Pancreas (tissue), 10 donors: ENCODE measurements around the gene RAI14. TPM values are rescaled to one million over a fixed set of nuclear protein-coding genes. Genes with fewer than 3 reads are reported as not detected.
A peak's percentile ranks its signal among the peaks of the same experiment; 100 is the strongest.
"Not testable (repeated sequence)": the region's sequence is repeated elsewhere in the genome, so short reads cannot be mapped to it uniquely, and the experiment has no call there.

Source experiments
- ATAC-seq, 4 donors: fragments of 200-7000 bp; cut with Tn5 transposase; one replicate each; pipeline versions ENCODE4 v1.8.0 to v1.9.1; 2020; ENCODE audit warnings: mild to moderate bottlenecking in 4 of 4, moderate library complexity in 4 of 4
- DNase-seq, 6 donors: peaks; one replicate each; pipeline ENCODE4 v3.0.0-alpha.2; 2020
- FAIRE-seq: peaks from 2 replicates; lab custom pipeline; 2012; peaks lifted over from hg19 to GRCh38; lab: Jason Lieb, UNC
- H3K27ac ChIP-seq, 4 donors: fragments of 200-600 bp; sonication (generic); 1 replicate in 3 of 4; 2 replicates in 1 of 4; pipeline versions ENCODE4 v1.5.0 to v1.8.0; 2020
- H3K27me3 ChIP-seq, 4 donors: fragments of 200-600 bp; one replicate each; pipeline ENCODE4 v1.8.0; 2021
- H3K36me3 ChIP-seq, 3 donors: fragments of 200-600 bp; sonication (generic) in 1 of 3; one replicate each; pipeline versions ENCODE4 v1.5.0 to v1.8.0; 2020 to 2021
- H3K4me1 ChIP-seq, 3 donors: fragments of 200-600 bp; one replicate each; pipeline ENCODE4 v1.8.0; 2021
- H3K4me3 ChIP-seq, 4 donors: fragments of 200-600 bp; sonication (generic) in 2 of 4; one replicate each; pipeline versions ENCODE4 v1.5.0 to v1.8.0; 2020 to 2021
- H3K9me3 ChIP-seq, 4 donors: fragments of 200-600 bp; one replicate each; pipeline ENCODE4 v1.8.0; 2021
- WGBS, 2 donors: extraction: QIAGEN DNeasy Blood & Tissue Kit; methylation state at CpG; one replicate each; pipeline ENCODE4 v1.1.7; 2013; 5-methylcytosine and 5-hydroxymethylcytosine counted together
- intact Hi-C, 3 donors: fragments of 100-400 bp; cut with DNase I; formaldehyde crosslinking; loops; one replicate each; pipeline versions ENCODE4 v1.11.1 to v1.14.2; 2022
- polyA plus RNA-seq, 2 donors: library from polyadenylated mRNA; stranded (reverse); fragments of 200-250 nt; gene quantifications; one replicate each; pipeline ENCODE4 v1.2.3, GENCODE V29; 2013
- total RNA-seq, 6 donors: library from RNA; stranded (reverse); fragmentation: NEBNext Ultra II Directional in 4 of 6; extraction: Animal tissue kit (Norgen Biotek cat#: 25700) in 4 of 6; gene quantifications; one replicate each; pipeline versions ENCODE4 v1.2.1 to v1.2.4, GENCODE V29; 2021 to 2023
- TF ChIP-seq, protein P1 (sequence below), 4 donors: fragments of 200-600 bp; sonication (generic) in 3 of 4; IDR thresholded peaks; one replicate each; pipeline versions ENCODE4 v1.5.0 to v1.8.0; 2021; ENCODE audit warnings: antibody characterized with exemption in 4 of 4
- donor health status: healthy with polysubstance abuse.
- donor health status: DM: no; HTN: no; CAD: no; lungs with moderate emphysema.
- donor health status: DM: no; HTN: no; CAD: no.
- donor health status: control.
- donor health status: control.
- donor health status: Bipolar disorder and iron deficiency.
- donor health status: DM: yes; HTN: yes; CAD: no.
- donor health status: DM: no; HTN: no; CAD: no.
- donor health status: DM: no; HTN: no; CAD: no.
- donor health status: DM: yes; HTN: yes; CAD: no.

Gene RAI14
- total and polyA plus RNA-seq, 8 donors = 5.4 to 25.1 (median 14.9) TPM

DNA sequence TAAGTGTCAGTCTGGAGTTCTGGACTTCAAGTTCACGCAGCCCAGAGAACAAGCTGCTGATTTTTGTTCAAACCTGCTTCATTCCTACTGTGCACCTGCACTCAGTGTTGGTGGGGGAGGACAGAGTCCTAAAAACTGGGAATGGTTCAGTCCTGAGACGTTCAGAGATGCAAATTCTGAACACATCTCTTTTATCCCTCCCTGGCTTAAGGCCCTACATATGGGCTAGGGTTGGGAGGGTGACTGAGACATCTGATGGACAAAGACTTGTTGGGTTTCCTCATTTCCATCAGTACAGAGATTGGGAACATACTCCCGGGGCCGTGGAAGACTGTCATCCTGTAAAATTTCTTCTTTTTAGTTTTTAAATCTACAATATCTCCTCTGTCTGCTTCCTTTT is 99.8 kb downstream of the RAI14 start:
- Histone ChIP-seq H3K27ac (no peak overlapping the region), H3K4me1 (peaks cover 0 to 6% (median 6%) of the 10 kb centered on the region in 3 donors), H3K27me3 (no peaks in the 10 kb centered on the region), H3K4me3 (no peak overlapping the region), H3K36me3 (peaks cover 0 to 5% (median 0%) of the 10 kb centered on the region in 3 donors), H3K9me3 (no peaks in the 10 kb centered on the region)
- FAIRE-seq = no peak
- WGBS, 2 donors = 88 to 95% methylated on average over 4 of the region's 4 CpGs
- no peak for DNase-seq
- intact Hi-C loops = no loop called here
- no peak for ATAC-seq
- TF ChIP-seq, protein P1, sequence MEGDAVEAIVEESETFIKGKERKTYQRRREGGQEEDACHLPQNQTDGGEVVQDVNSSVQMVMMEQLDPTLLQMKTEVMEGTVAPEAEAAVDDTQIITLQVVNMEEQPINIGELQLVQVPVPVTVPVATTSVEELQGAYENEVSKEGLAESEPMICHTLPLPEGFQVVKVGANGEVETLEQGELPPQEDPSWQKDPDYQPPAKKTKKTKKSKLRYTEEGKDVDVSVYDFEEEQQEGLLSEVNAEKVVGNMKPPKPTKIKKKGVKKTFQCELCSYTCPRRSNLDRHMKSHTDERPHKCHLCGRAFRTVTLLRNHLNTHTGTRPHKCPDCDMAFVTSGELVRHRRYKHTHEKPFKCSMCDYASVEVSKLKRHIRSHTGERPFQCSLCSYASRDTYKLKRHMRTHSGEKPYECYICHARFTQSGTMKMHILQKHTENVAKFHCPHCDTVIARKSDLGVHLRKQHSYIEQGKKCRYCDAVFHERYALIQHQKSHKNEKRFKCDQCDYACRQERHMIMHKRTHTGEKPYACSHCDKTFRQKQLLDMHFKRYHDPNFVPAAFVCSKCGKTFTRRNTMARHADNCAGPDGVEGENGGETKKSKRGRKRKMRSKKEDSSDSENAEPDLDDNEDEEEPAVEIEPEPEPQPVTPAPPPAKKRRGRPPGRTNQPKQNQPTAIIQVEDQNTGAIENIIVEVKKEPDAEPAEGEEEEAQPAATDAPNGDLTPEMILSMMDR (IDR thresholded peaks at IDR 0.05) = no peak

DNA sequence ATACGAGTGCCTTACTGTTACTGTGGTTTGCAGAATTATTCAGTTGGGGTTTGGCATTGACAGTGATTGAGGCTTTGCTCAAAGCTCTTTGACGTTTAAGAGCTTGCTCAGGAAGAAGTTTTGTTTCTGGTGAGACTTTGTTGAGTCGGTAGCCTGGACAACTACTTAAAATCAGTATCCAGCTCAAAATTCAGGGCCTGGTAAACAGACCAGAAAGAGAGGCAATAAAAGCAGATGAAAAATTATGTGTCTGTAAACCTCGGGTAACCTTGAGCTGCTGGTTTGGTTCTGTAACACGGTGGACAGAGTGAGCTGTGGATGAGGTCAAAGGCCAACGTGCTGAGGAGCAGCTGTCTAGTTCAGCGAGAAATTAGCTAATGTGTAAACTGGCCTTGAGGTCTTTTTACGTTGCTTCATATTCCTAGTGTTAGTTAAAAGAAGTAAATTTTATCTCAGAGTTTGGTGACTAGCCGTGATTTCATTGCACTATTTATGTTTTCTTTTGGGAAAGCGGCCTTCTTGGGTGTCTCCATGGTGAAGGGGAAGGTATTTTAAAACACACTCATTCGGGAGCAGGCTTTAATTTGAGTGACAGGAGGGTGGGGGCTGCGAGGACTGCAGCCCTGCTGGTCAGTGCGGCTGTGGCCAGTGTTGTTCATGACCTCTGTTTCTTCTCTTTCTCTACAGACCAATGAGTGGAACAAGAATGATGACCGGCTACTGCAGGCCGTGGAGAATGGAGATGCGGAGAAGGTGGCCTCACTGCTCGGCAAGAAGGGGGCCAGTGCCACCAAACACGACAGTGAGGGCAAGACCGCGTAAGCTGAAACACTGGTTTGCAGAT is 100.9 kb downstream of the RAI14 start:
- Histone ChIP-seq H3K9me3 (no peaks in the 10 kb centered on the region), H3K4me3 (no peak overlapping the region), H3K4me1 (peaks cover 0 to 6% (median 6%) of the 10 kb centered on the region in 3 donors), H3K27ac (peak overlapping the region in 2 of 4 donors; percentile 1 to 8), H3K36me3 (peaks cover 0 to 5% (median 0%) of the 10 kb centered on the region in 3 donors), H3K27me3 (no peaks in the 10 kb centered on the region)
- ATAC-seq (peak; percentile 58 to 87 (median 82)), DNase-seq (peak in 1 of 6 donors; percentile 14), FAIRE-seq (no peak)
- TF ChIP-seq, protein P1 (IDR thresholded peaks at IDR 0.05) = no peak
- WGBS, 2 donors = 51% methylated on average over 20 of the region's 20 CpGs
- intact Hi-C loops = no loop called here

DNA sequence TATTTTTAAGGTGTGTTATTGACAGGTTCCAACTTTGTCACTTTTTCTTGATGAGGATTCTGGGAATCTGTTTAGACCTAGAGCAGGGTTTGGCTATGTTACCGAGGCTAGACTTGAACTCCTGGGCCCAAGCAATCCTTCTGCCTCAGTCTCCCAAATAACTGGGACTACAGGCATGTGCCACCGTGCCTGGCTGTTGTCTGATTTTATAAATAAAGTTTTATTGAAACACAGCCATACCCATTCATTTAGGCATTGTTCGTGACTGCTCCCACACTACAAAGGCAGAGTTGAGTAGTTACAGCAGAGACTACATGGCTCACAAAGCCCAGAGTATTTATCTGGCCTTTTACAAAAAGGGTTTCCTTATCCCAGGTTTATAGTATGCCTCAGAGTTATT is 102.4 kb downstream of the RAI14 start:
- ATAC-seq (no peak), FAIRE-seq (no peak), DNase-seq (no peak)
- TF ChIP-seq, protein P1 (IDR thresholded peaks at IDR 0.05) = no peak
- Histone ChIP-seq H3K36me3 (peaks cover 0 to 5% (median 0%) of the 10 kb centered on the region in 3 donors), H3K4me3 (no peak overlapping the region), H3K9me3 (no peaks in the 10 kb centered on the region), H3K27ac (no peak overlapping the region), H3K27me3 (no peaks in the 10 kb centered on the region), H3K4me1 (peaks cover 0 to 6% (median 6%) of the 10 kb centered on the region in 3 donors)
- WGBS, 2 donors = 94 to 96% methylated on average over 3 of the region's 3 CpGs
- intact Hi-C loops = no loop called here

DNA sequence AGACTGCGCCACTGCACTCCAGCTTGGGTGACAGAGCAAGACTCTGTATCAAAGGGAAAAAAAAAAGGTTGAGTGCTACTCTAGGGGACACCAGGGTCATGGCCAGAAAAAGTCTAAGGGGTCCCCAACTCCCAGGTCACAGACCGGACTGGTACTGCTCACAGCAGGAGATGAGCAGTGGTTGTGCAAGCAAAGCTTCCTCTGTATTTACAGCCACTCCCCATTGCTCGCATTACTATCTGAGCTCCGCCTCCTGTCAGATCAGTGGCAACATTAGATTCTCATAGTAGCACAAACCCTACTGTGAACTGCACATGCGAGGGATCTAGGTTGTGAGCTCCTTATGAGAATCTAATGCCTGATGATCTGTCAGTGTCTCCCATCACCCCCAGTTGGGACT is 103.1 kb downstream of the RAI14 start:
- WGBS, 2 donors = 84 to 95% methylated on average over 5 of the region's 5 CpGs

DNA sequence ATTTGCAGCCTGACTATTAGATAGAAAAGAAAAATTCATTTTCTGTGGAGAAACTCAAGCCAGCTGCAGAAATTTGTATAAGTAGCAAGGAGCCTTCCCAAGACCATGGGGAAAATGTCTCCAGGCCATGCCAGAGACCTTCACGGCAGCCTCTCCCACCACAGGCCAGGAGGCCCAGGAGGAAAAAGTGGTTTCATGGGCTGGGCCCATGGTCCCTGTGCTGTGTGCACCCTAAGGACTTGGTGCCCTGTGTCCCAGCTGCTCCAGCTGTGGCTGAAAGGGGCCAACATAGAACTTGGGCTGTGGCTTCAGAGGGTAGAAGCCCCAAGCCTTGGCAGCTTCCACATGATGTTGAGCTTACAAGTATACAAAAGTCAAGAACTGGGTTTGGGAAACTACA is 109.5 kb downstream of the RAI14 start:
- intact Hi-C loops = no loop called here
- FAIRE-seq = no peak
- no peak for DNase-seq
- TF ChIP-seq, protein P1 (IDR thresholded peaks at IDR 0.05) = no peak
- Histone ChIP-seq H3K27ac (no peak overlapping the region), H3K4me3 (no peak overlapping the region), H3K36me3 (no peaks in the 10 kb centered on the region), H3K4me1 (no peaks in the 10 kb centered on the region), H3K27me3 (no peaks in the 10 kb centered on the region), H3K9me3 (no peaks in the 10 kb centered on the region)
- 100% methylated on average over 1 of the region's 1 CpG for WGBS, 2 donors
- no peak for ATAC-seq

More for the DNA sequence above, 103.1 kb downstream of the RAI14 start:
- H3K36me3 ChIP-seq, DNase-seq, H3K4me1 ChIP-seq, intact Hi-C loops, H3K27me3 ChIP-seq, H3K4me3 ChIP-seq, FAIRE-seq, H3K9me3 ChIP-seq, ATAC-seq, H3K27ac ChIP-seq: not testable (repeated sequence)
